ENCODE data around the gene ASB7.

The ASB7 gene

DNA sequence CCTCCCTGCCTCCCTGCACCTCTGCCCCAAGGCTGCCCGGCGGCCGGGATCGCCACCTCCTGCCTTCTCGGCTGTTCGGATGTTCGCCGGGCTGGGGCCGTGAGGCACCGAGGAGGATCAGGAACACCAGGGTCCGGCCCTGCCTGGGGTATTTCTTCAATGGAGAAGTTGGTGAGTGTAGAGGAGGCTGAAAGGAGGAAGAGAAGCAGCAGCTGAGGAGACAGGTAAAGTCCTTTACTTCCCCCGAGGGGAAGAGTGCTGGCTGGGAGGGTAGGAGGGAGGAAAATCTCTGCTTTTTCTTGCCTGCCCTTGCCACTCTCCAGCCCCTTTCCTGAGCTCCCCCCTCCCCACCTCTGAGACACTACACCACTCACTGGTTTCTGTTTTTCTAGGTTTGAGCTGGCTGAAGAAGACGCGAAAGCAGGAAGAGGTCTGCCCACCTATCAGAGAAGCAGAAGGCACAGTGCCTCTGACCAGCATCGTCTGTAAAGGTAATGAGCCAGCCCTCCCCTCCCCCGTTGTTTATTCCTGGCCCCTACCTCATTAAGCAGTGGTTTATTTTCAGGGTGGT, 519 bp downstream of the ASB7 start:
- H3K4me3 ChIP-seq (ENCODE audit: low read depth, low read length): peak overlapping the region; percentile 97
- peak; percentile 5 for DNase-seq (ENCODE audit: low read depth, low spot score)
- in situ Hi-C loops (cut with HindIII; ENCODE audit: low sequenced_read_pairs): no loop called here
- TF ChIP-seq, protein P1, sequence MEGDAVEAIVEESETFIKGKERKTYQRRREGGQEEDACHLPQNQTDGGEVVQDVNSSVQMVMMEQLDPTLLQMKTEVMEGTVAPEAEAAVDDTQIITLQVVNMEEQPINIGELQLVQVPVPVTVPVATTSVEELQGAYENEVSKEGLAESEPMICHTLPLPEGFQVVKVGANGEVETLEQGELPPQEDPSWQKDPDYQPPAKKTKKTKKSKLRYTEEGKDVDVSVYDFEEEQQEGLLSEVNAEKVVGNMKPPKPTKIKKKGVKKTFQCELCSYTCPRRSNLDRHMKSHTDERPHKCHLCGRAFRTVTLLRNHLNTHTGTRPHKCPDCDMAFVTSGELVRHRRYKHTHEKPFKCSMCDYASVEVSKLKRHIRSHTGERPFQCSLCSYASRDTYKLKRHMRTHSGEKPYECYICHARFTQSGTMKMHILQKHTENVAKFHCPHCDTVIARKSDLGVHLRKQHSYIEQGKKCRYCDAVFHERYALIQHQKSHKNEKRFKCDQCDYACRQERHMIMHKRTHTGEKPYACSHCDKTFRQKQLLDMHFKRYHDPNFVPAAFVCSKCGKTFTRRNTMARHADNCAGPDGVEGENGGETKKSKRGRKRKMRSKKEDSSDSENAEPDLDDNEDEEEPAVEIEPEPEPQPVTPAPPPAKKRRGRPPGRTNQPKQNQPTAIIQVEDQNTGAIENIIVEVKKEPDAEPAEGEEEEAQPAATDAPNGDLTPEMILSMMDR (IDR thresholded peaks at IDR 0.05; ENCODE audit: low read depth, low read length): no peak

DNA sequence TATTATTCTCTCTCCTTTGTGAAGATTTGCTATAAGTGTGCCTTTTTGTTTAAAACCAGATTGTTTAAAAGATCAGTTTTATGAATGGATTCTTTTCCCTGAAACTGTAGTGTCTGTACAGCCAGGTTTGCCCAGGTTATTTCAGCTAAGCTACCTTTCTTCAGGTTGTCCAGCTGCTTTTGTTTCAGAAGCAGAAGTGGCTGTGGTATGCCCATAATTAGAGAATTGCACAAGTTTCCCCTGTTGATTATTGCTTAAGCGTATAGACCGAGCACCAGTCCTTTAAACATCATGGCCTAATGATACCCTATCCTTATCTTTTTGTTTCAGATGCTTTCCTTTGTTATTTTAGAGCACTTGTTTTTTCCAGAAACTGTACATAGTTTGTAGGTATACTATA, 10.2 kb downstream of the ASB7 start:
- in situ Hi-C loops (cut with HindIII; ENCODE audit: low sequenced_read_pairs): no loop called here
- DNase-seq (ENCODE audit: low read depth, low spot score): no peak
- TF ChIP-seq, protein P1 (IDR thresholded peaks at IDR 0.05; ENCODE audit: low read depth, low read length): no peak
- H3K4me3 ChIP-seq (ENCODE audit: low read depth, low read length): no peak overlapping the region

DNA sequence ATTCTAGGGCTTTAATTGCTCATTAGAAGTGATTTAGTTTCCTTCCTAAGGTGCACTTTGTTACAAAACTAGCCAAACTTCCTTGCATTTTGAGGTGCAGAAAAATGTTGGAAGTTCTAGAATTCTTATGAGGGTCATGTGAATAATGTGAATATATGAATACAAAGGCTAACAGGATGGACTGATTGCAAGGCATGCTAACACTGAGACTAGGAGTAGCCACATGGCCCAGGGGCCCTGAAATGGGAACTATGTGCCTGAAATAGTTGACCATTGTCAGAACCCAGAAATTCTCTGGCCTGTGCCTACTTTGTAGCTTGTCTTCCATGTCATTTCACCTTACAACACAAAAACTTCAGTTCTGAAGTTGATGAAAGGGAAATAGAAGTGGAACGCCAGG, 10.8 kb downstream of the ASB7 start:
- DNase-seq (ENCODE audit: low read depth, low spot score): no peak
- TF ChIP-seq, protein P1 (IDR thresholded peaks at IDR 0.05; ENCODE audit: low read depth, low read length): no peak
- in situ Hi-C loops (cut with HindIII; ENCODE audit: low sequenced_read_pairs): no loop called here
- no peak overlapping the region for H3K4me3 ChIP-seq (ENCODE audit: low read depth, low read length)

DNA sequence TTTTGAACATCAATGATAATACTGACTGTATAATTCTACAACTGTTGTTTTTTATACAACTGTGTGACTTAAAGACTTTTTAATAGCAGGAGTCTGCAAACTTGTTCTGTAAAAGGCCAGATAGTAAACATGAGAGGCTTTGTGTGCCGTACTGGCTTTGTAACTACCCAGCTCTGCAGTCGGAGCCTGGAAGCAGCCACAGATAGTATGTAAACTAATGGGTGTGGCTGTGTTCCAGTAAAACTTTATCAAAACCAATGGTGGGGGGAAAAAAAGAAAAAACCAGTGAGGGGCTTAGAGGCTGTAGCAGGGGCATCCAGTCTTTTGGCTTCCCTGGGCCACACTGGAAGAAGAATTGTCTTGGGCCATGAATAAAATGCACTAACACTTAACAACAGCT, 11.9 kb downstream of the ASB7 start:
- H3K4me3 ChIP-seq (ENCODE audit: low read depth, low read length): no peak overlapping the region
- TF ChIP-seq, protein P1 (IDR thresholded peaks at IDR 0.05; ENCODE audit: low read depth, low read length): no peak
- no peak for DNase-seq (ENCODE audit: low read depth, low spot score)
- in situ Hi-C loops (cut with HindIII; ENCODE audit: low sequenced_read_pairs): no loop called here

DNA sequence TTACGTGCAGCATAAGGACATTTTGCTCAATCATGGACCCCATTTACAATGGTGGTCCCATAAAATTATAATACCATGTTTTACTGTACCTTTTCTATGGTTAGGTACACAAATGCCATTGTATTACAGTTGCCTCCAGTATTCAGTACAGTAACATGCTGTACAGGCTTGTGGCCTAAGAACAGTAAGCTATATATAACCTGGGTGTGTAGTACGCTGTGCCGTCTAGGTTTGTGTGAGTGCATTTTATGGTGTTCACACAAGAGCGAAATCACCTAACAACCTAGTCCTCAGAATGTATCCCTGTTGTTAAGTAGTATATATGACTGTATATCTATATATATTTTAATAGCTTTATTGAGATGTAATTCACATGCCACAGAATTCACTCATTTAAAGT, 12.5 kb downstream of the ASB7 start:
- in situ Hi-C loops (cut with HindIII; ENCODE audit: low sequenced_read_pairs): no loop called here
- H3K4me3 ChIP-seq (ENCODE audit: low read depth, low read length): no peak overlapping the region
- no peak for DNase-seq (ENCODE audit: low read depth, low spot score)
- TF ChIP-seq, protein P1 (IDR thresholded peaks at IDR 0.05; ENCODE audit: low read depth, low read length): no peak

DNA sequence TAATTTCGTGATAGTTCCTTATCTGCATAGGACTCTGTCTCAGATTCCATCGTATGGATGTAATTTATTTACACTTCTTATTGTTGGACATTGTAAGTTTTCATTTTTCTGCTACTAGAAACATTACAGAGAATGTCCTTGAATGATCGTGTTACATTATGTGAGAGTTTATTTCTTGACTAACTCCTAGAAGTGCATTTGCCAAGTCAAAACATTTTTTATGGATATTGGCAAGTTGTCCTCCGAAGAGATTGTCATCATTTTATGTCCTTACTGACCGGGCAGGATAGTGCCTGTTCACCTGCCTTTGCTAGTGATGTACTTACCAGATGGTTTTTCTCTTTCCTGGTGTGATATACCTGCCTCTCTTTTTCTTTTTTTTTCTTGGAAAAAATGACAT, 13.4 kb downstream of the ASB7 start:
- TF ChIP-seq, protein P1 (IDR thresholded peaks at IDR 0.05; ENCODE audit: low read depth, low read length): no peak
- DNase-seq (ENCODE audit: low read depth, low spot score): no peak
- no peak overlapping the region for H3K4me3 ChIP-seq (ENCODE audit: low read depth, low read length)
- in situ Hi-C loops (cut with HindIII; ENCODE audit: low sequenced_read_pairs): no loop called here

DNA sequence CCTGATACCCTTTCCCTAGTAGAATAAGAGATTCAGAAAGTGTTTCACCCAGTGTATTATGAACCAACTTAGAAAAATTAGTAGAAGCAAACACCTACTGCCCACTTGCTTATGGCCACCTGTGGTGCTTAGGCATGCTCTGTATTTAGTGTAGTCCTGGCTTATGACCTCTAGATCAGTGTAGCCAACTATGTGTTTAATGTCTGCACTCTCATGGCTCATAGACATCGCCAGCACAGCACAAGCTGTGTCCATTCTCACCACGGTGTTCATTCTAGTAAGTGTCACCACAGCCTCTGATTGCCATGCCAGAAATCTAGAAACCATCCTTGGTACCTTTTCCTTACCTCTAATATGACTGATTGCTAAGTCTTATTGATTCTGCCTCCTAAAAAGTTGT, 14.3 kb downstream of the ASB7 start:
- no peak for DNase-seq (ENCODE audit: low read depth, low spot score)
- no peak overlapping the region for H3K4me3 ChIP-seq (ENCODE audit: low read depth, low read length)
- in situ Hi-C loops (cut with HindIII; ENCODE audit: low sequenced_read_pairs): no loop called here
- TF ChIP-seq, protein P1 (IDR thresholded peaks at IDR 0.05; ENCODE audit: low read depth, low read length): no peak
